Spleen (tissue), 7 donors: ENCODE measurements around the gene PSMD5.

Source experiments
- POLR2A ChIP-seq, 3 donors: fragments of 450-650 bp; IDR thresholded peaks; one replicate each; pipeline ENCODE4 v1.5.1; 2017; ENCODE audit warnings: antibody characterized with exemption in 3 of 3, mild to moderate bottlenecking in 1 of 3
- TF ChIP-seq, protein P1 (sequence below), 11 experiments: fragments of 200-600 bp in 7 of 11; fragments of 450-650 bp in 4 of 11; sonication (generic) in 4 of 11; IDR thresholded peaks in 8 of 11; conservative IDR thresholded peaks in 3 of 11; 1 replicate in 7 of 11; 2 replicates in 4 of 11; pipeline versions ENCODE4 v1.4.0 to v1.8.0; 2016 to 2021; ENCODE audit warnings: antibody characterized with exemption in 11 of 11, inconsistent platforms in 4 of 11, mild to moderate bottlenecking in 1 of 11
- donor health status: DM: no; HTN: no; CAD: no; lungs with moderate emphysema.
- donor health status: DM: no; HTN: no; CAD: no.
- donor health status: DM: no; HTN: no; CAD: no.

DNA sequence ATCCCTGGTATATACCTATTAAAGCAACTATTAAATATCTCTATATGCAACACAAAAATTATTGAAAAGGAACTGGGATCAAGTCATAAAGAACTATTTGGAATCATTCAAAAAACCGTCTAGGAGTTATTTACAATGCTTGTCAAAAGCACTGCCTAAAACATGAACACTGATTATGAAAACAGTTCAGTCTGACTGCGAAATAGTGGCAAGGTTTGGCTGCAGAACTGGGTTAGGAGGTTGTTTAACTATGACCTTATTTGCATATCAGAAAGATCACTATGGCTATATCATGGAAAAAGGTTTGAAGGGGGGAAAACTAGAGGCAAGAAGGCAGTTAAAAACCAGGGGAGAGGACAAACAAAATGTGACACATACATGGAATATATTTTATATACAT is 61.5 kb downstream of the PSMD5 start:
- TF ChIP-seq, protein P1, sequence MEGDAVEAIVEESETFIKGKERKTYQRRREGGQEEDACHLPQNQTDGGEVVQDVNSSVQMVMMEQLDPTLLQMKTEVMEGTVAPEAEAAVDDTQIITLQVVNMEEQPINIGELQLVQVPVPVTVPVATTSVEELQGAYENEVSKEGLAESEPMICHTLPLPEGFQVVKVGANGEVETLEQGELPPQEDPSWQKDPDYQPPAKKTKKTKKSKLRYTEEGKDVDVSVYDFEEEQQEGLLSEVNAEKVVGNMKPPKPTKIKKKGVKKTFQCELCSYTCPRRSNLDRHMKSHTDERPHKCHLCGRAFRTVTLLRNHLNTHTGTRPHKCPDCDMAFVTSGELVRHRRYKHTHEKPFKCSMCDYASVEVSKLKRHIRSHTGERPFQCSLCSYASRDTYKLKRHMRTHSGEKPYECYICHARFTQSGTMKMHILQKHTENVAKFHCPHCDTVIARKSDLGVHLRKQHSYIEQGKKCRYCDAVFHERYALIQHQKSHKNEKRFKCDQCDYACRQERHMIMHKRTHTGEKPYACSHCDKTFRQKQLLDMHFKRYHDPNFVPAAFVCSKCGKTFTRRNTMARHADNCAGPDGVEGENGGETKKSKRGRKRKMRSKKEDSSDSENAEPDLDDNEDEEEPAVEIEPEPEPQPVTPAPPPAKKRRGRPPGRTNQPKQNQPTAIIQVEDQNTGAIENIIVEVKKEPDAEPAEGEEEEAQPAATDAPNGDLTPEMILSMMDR (IDR thresholded peaks at IDR 0.05 in 8 of 11, conservative IDR thresholded peaks at IDR 0.05 in 3 of 11) = no peak
- TF ChIP-seq POLR2A (IDR thresholded peaks at IDR 0.05) = no peak
